Adrenal gland (tissue), 5 donors: ENCODE data around the gene POC1A.

ENCODE experiments used
- POLR2A ChIP-seq, 2 donors: fragments of 450-650 bp; IDR thresholded peaks; one replicate each; pipeline ENCODE4 v1.6.1; 2017; ENCODE audit warnings: antibody characterized with exemption in 2 of 2, mild to moderate bottlenecking in 2 of 2, moderate library complexity in 1 of 2
- TF ChIP-seq, protein P1 (sequence below), 6 experiments: fragments of 450-650 bp in 4 of 6; fragments of 200-600 bp in 2 of 6; sonication (generic) in 1 of 6; IDR thresholded peaks; 1 replicate in 5 of 6; 2 replicates in 1 of 6; pipeline versions ENCODE4 v1.5.1 to v1.8.0; 2016 to 2021; ENCODE audit warnings: antibody characterized with exemption in 6 of 6, mild to moderate bottlenecking in 2 of 6, moderate library complexity in 1 of 6
- donor health status: DM: no; HTN: no; CAD: no.

- TF ChIP-seq, protein P1, sequence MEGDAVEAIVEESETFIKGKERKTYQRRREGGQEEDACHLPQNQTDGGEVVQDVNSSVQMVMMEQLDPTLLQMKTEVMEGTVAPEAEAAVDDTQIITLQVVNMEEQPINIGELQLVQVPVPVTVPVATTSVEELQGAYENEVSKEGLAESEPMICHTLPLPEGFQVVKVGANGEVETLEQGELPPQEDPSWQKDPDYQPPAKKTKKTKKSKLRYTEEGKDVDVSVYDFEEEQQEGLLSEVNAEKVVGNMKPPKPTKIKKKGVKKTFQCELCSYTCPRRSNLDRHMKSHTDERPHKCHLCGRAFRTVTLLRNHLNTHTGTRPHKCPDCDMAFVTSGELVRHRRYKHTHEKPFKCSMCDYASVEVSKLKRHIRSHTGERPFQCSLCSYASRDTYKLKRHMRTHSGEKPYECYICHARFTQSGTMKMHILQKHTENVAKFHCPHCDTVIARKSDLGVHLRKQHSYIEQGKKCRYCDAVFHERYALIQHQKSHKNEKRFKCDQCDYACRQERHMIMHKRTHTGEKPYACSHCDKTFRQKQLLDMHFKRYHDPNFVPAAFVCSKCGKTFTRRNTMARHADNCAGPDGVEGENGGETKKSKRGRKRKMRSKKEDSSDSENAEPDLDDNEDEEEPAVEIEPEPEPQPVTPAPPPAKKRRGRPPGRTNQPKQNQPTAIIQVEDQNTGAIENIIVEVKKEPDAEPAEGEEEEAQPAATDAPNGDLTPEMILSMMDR (IDR thresholded peaks at IDR 0.05), result peak in 3 of 6 experiments; percentile 15 to 22 (median 22)
- no peak for TF ChIP-seq POLR2A (IDR thresholded peaks at IDR 0.05)
Observed at GRCh38 chr3:52055537-52056351, 98.5 kb downstream of the POC1A start.
